Measurements from ENCODE around the gene MYLK. TPM values are rescaled to one million over a fixed set of nuclear protein-coding genes. Genes with fewer than 3 reads are reported as not detected.

The MYLK gene
- total RNA-seq, 2 donors from 2014 or later, result 4.7 to 6.6 TPM

DNA sequence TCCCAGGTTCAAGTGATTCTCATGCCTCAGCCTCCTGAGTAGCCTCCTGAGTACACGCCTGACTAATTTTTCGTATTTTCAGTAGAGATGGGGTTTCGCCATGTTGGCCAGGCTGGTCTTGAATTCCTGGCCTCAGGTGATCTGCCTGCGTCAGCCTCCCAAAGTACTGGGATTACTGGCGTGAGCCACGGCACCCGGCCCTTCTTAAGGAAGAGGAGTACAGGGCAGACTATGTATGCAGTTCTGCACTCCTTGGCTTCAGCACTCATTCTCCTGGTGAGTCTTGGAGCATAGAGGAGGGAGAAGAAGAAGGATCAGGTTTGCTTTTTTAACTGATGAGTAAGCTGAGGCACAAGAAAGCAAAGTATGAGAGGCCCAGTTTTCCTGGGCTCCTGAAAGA, 199.5 kb downstream of the MYLK start:
- no peak overlapping the region for H3K9ac ChIP-seq (ENCODE audit: extremely low read depth, low read length, poor library complexity, severe bottlenecking)
- no peaks in the 10 kb centered on the region for H3K4me1 ChIP-seq (ENCODE audit: control insufficient read depth, insufficient read depth, low read length)
- H3K36me3 Mint-ChIP-seq (ENCODE audit: low read depth), result peaks cover 1% of the 10 kb centered on the region
- peaks cover 13% of the 10 kb centered on the region for H3K27me3 ChIP-seq (ENCODE audit: control insufficient read depth, insufficient read depth, low read length, poor library complexity, severe bottlenecking)
- no peaks in the 10 kb centered on the region for H3K9me3 ChIP-seq (ENCODE audit: control insufficient read depth, low read length)
- no peak overlapping the region for H3K4me3 Mint-ChIP-seq
- WGBS, 2 experiments (ENCODE audit: insufficient coverage in 1 of 2, insufficient read length in 1 of 2), result 84 to 96% methylated on average over 7 of the region's 7 CpGs
- peaks cover 30% of the 10 kb centered on the region for H3K27me3 Mint-ChIP-seq (ENCODE audit: insufficient read depth)
- H3K9me3 Mint-ChIP-seq, result no peaks in the 10 kb centered on the region
- no peak overlapping the region for H3K4me3 ChIP-seq (ENCODE audit: low read length)
- no peak overlapping the region for H3K27ac ChIP-seq (ENCODE audit: low read depth, low read length)
- H3K4me1 Mint-ChIP-seq, result peaks cover 19% of the 10 kb centered on the region
- no peaks in the 10 kb centered on the region for H3K36me3 ChIP-seq (ENCODE audit: control insufficient read depth, insufficient read depth, low read length)
- DNase-seq, result no peak
- H3K27ac Mint-ChIP-seq, result no peak overlapping the region
- no peak for TF ChIP-seq CTCF (conservative IDR thresholded peaks at IDR 0.05)

DNA sequence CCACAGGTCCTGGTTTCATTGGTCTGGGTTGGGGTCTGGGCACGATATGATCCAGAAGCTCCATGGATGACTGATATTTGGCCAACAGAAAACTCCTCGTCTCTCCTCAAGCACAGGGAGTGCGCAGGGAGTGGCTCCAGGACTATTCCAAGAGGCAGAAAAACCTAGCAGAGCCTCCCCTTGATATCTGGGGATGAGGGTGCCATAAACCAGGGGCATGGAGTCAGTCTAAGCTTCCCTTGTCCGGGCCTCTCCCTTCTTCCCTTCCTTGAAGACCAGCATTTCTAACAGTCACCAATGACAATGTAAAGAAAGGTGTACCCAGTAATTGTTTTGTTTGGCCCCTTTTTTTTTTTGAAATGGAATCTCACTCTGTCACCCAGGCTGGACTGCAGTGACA, 199.9 kb downstream of the MYLK start:
- Histone ChIP-seq H3K9me3 (ENCODE audit: control insufficient read depth, low read length) (no peaks in the 10 kb centered on the region), H3K4me3 (ENCODE audit: low read length) (no peak overlapping the region), H3K27me3 (ENCODE audit: control insufficient read depth, insufficient read depth, low read length, poor library complexity, severe bottlenecking) (peaks cover 13% of the 10 kb centered on the region), H3K36me3 (ENCODE audit: control insufficient read depth, insufficient read depth, low read length) (no peaks in the 10 kb centered on the region), H3K27ac (ENCODE audit: low read depth, low read length) (no peak overlapping the region), H3K9ac (ENCODE audit: extremely low read depth, low read length, poor library complexity, severe bottlenecking) (no peak overlapping the region), H3K4me1 (ENCODE audit: control insufficient read depth, insufficient read depth, low read length) (no peaks in the 10 kb centered on the region)
- H3K9me3 Mint-ChIP-seq, result no peaks in the 10 kb centered on the region
- H3K4me3 Mint-ChIP-seq, result no peak overlapping the region
- peaks cover 28% of the 10 kb centered on the region for H3K27me3 Mint-ChIP-seq (ENCODE audit: insufficient read depth)
- peaks cover 16% of the 10 kb centered on the region for H3K4me1 Mint-ChIP-seq
- 99 to 100% methylated on average over 2 to 4 of the region's 4 CpGs for WGBS, 2 experiments (ENCODE audit: insufficient coverage in 1 of 2, insufficient read length in 1 of 2)
- DNase-seq, result no peak
- peaks cover 1% of the 10 kb centered on the region for H3K36me3 Mint-ChIP-seq (ENCODE audit: low read depth)
- no peak for TF ChIP-seq CTCF (conservative IDR thresholded peaks at IDR 0.05)
- H3K27ac Mint-ChIP-seq, result no peak overlapping the region

- no peaks in the 10 kb centered on the region for H3K36me3 ChIP-seq (ENCODE audit: control insufficient read depth, insufficient read depth, low read length)
- no peak overlapping the region for H3K4me3 ChIP-seq (ENCODE audit: low read length)
- H3K9me3 ChIP-seq (ENCODE audit: control insufficient read depth, low read length), result no peaks in the 10 kb centered on the region
- Mint-ChIP-seq H3K27ac (no peak overlapping the region), H3K27me3 (ENCODE audit: insufficient read depth) (peaks cover 24% of the 10 kb centered on the region), H3K36me3 (ENCODE audit: low read depth) (peaks cover 1% of the 10 kb centered on the region), H3K9me3 (no peaks in the 10 kb centered on the region), H3K4me3 (no peak overlapping the region), H3K4me1 (peaks cover 16% of the 10 kb centered on the region)
- H3K4me1 ChIP-seq (ENCODE audit: control insufficient read depth, insufficient read depth, low read length), result no peaks in the 10 kb centered on the region
- 91 to 93% methylated on average over 7 to 10 of the region's 10 CpGs for WGBS, 2 experiments (ENCODE audit: insufficient coverage in 1 of 2, insufficient read length in 1 of 2)
- no peak for TF ChIP-seq CTCF (conservative IDR thresholded peaks at IDR 0.05)
- no peak for DNase-seq
- no peak overlapping the region for H3K9ac ChIP-seq (ENCODE audit: extremely low read depth, low read length, poor library complexity, severe bottlenecking)
- H3K27me3 ChIP-seq (ENCODE audit: control insufficient read depth, insufficient read depth, low read length, poor library complexity, severe bottlenecking), result peaks cover 7% of the 10 kb centered on the region
- H3K27ac ChIP-seq (ENCODE audit: low read depth, low read length), result no peak overlapping the region
These were observed 200.5 kb downstream of the MYLK start for GRCh38 chr3:123683505-123684154.

Data from endodermal cell (in vitro differentiated cells).